GM19025 (cell line): Measurements from ENCODE around the gene CAPN8.
A peak's percentile ranks its signal among the peaks of the same experiment; 100 is the strongest.

Source experiments
- ATAC-seq: cut with Tn5 transposase; IDR thresholded peaks from one replicate; pipeline ENCODE4 v1.9.1; 2021; ENCODE audit warnings: mild to moderate bottlenecking, low read depth, moderate library complexity; ENCODE audit not compliant: unreplicated experiment

The CAPN8 gene

GRCh38 chr1:223657978-223658377 lies 7.5 kb downstream of the CAPN8 start:
- no peak for ATAC-seq

DNA sequence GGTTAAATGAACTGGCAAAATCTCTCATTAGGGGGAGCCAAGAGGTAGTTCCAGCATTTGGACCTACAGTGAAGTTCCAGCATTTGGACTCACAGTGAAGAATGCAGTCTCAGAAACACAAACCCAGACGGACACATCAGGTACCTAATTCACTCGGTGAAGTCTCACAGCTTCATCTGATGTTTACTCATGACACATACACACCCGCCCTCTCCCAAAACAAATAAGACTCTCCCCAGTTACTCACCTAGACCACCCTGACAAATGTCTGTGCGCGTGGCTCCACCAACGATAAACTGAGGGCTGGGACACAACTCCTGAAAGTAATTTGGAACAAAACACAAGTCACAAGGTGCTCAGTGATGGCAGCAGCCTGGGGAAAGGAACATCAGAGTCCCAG lies 11.4 kb downstream of the CAPN8 start:
- no peak for ATAC-seq

DNA sequence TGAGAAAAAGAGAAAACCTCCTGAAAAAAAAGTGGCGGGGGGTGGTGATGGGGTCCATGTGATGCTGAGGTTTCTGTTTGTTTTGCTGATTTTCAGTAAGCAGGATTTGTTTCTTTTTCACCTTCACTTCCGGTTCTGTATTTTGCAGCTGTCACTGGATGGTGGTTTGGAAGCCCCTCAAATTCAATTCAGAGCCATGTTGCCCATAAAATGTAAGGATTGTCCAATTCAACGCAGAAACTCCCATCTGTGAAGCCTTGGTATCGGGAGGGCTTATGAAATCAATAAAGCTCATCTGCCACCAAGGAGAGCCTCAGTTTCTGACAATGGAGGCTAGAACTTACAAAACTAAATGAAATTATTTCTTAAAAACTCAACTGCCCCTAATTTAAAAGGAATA lies 12.1 kb downstream of the CAPN8 start:
- ATAC-seq = no peak

DNA sequence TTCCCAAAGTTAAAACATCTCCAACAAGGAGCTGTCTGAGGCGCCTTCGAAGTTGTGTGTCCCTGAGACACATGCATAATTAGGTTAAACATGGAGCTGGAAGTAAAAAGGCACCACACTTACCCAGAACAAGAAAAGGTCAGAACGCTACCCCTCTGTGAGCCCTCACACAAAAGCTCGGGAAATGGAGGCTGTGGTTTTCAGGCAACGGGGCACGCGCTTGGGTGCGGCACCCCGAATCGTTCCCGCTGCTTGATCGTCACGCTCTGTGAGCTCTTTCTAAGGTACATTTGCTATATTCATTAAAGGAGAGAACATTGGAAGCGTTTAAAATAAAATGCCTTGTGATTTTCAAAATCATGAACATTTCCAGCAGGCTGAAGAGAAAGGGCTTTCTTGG lies 12.5 kb downstream of the CAPN8 start:
- no peak for ATAC-seq

GRCh38 chr1:223652436-223652941 lies 13.0 kb downstream of the CAPN8 start:
- ATAC-seq = no peak

DNA sequence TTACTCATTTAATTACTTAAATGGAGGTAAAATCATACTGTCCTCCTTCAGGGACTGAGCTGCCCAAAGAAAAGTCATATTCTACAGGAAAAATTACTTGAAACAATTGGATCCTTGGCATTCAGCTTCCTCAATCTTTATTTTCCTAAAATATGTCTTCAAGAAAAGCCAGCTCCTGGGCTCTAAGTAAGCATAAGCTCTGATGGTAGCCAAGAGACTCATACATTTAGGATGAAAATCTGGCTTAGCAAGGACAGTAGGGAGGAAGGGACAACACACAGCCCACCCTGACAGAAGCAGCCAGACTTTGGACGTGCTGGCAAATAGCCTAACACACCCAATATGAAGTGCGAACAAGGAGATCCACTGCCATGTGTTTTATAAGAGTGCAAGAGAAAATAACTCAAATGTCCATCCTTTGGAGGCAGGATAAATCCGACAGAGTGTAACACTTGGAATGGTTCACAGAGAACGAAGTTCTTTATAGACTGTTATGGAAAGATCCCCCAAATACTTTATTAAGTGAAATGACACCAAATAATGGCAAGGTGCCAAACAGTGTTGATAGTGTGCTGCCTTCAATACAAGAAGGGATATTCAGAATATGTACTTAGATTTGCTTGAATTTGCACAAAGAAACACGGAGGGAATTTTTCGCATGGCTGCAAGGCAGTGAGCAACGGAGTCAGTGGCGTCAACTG lies 14.1 kb downstream of the CAPN8 start:
- ATAC-seq = no peak

DNA sequence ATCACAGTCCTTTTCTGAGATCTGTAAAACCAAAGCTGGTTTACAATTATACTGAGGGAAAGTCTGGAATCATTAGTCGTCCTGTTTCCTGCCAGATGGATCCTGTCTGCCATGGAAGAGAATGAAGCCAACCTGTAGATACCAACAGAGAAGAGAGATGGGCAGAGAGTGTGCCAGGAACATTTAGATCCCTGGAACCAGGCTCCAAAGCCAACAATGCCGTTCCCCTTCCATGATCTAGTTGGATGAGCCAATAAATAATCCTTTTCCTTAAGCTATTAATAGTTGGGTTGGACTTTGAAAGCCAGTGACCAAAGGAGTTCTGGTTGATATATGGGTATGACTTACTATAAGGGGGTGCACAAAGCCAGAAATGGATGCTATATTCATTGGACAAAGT lies 15.0 kb downstream of the CAPN8 start:
- ATAC-seq = no peak

DNA sequence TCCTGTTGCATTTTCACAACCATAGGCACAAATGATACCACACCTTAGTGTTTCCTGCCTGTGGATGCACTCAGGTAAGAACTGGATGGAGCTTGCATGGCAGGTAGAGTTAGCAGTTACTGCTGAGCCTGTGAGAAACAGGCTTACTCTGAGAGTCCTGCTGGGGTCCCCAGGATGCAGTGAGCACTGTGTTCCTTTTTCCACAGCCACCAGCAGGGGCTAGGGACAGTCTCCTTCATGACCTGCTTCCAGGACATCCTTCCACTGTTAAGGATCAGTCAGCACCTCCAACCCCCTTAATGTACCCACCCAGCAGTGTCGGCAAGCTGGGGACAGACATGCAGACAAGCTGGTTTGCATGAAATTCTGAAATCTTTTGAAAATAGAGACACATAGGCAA lies 16.3 kb downstream of the CAPN8 start:
- ATAC-seq = no peak

DNA sequence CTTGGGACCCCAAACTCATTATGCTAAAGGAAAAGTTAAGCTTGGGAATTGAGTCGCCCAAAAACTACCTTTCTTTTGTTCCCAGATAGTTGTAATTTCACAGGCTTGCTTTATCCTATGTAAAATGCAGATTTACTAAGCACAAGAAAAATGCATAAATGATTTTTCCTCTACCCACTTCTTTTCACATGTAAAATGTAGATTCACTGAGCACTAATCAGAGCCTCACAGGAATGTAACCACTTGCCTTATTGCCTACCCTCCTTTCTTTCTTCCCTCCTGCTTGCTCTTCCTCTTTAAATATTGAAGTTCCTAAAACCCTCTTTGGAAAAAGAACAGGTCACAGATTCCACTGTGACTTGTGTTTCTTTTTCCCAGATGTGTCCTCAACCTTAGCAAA lies 18.3 kb downstream of the CAPN8 start:
- ATAC-seq = no peak

- no peak for ATAC-seq
Measured at GRCh38 chr1:223645903-223646302, 19.6 kb downstream of the CAPN8 start.

- no peak for ATAC-seq
Measured at GRCh38 chr1:223642237-223642636, 23.3 kb downstream of the CAPN8 start.

DNA sequence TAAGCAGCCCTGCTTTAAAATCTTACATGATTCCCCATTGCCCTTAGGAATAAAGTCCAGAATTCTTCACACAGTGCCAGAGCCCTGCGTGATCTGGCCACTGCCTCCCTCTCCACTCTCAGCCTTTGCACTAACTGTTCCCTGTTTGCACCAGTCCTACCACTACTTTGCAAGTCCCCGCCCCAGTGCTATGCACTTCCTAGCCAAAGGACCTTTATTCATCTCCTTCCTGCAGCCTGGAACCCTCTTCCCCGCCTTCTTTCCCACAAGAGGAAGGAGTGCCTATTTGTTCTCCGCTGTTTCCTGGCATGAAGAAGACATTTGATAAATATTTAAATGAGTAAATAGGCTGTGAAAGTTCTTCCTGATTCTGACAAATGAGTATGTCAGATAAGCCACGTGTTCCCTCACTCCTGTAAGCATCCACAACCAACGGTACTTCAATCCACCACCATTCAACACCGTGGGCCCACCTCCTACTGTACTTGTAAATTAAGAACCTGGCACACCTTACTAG lies 23.9 kb downstream of the CAPN8 start:
- no peak for ATAC-seq

GRCh38 chr1:223639331-223639749 lies 26.2 kb downstream of the CAPN8 start:
- no peak for ATAC-seq

- no peak for ATAC-seq
Measured at GRCh38 chr1:223635236-223635635, 30.3 kb downstream of the CAPN8 start.

GRCh38 chr1:223634423-223634822 lies 31.1 kb downstream of the CAPN8 start:
- no peak for ATAC-seq

- no peak for ATAC-seq
Measured at GRCh38 chr1:223631956-223632355, 33.5 kb downstream of the CAPN8 start.

DNA sequence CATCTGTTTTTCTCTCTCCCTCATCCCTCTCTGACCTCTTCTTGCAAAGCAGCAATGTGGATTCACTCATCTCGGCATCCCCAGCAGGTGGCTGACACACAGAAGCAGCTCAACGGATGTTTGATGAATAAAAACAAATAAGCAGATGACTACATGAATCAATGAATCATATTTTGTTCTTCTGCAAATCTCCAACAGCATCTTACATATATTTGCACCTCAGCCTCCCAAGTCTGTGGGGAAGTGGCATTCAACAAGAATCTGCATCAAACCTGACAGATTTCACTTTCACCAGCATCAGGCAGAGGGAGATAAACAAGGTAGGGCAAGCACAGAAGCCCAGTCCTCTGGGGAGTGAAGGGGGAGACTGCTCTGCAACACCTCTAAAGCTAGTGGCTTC lies 34.0 kb downstream of the CAPN8 start:
- no peak for ATAC-seq

GRCh38 chr1:223629126-223629457 lies 36.4 kb downstream of the CAPN8 start:
- ATAC-seq = no peak

DNA sequence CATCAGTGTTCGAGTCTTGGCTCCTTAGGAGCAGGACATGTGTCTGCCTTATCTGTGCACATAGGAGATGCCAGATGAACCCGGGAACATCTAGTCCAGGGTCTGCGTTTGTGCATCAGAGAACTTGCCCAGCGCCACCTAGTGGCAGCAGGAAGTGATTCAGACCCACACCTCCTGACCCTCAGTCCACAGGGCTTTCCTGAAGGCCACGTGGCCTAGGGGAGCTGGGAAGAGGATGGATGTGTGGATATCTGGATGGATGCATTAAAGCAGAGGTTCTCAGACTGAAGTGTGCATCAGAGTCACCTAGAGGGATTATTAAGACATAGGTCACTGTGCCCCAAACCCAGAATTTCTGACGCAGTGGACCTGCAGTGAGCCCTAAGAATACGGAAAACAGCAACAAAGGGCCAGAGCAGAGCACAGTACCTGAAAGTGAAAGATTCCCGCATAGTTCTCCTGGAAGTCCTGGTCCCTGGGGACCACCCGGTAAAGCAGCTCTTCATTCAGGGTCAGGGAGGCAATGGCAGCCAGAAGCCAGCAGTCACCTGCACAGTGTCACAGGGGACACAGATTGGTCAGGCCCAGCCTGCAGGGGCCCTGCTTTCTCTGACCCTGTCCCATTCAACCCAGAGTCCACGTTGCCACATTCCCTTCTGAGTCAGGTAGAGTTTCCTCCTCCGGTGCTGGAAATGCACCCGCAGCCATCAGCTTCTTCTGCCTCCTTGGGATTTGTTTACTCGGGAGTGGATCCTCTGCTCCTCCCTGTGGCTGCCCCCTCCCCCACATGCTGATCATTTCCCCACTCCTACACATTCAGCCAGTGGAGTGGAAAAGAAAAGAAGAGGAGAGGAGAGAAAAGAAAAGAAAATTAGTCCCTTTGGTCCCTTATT lies 37.0 kb downstream of the CAPN8 start:
- no peak for ATAC-seq

GRCh38 chr1:223622132-223622842 lies 43.2 kb downstream of the CAPN8 start:
- no peak for ATAC-seq

DNA sequence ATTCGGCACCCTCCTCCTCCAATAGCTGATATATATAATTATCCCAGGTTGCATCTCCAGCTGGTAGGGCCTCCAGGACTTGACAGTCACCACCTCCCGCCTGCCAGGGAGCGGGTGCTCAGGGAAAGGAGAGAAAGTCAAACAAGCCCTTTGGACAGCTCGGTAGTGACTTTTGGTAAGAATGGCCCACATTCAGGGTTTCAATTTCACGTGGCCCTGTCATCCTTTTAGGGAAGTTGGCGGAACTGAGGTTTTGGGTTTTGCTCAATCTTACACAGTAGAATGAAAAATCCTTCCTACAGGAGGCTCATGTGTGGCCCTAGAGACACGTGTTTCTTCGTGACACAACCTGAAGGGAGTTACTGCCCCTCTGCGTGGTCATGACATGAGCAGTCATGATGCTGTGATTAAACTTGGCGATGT lies 44.2 kb downstream of the CAPN8 start:
- ATAC-seq = peak; percentile 76
